Panc1 (cell line): ENCODE results near the gene FBXO15. TPM values are rescaled to one million over a fixed set of nuclear protein-coding genes. Genes with fewer than 3 reads are reported as not detected.

ENCODE experiments used
- ATAC-seq: fragments of 200-7000 bp; cut with Tn5 transposase; 2 replicates; pipeline ENCODE4 v1.9.1; 2020; ENCODE audit warnings: mild to moderate bottlenecking, moderate library complexity
- BruUV-seq: library from RNA; stranded (reverse); fragments of 400-500 nt; replicated peaks from 2 replicates; lab custom pipeline; 2021; lab: Mats Ljungman, UMichigan
- CTCF ChIA-PET: fragments of 300-600 bp; sonication (Branson Sonifier 250); formaldehyde crosslinking; loops from one replicate; lab custom pipeline; 2022; ENCODE audit warnings: antibody characterized with exemption; lab: Charles Lee
- POLR2A ChIA-PET: fragments of 300-600 bp; sonication (Branson Sonifier 250); formaldehyde crosslinking; loops from one replicate; lab custom pipeline; 2022; ENCODE audit warnings: antibody characterized with exemption; lab: Charles Lee
- DNase-seq: peaks from one replicate; pipeline ENCODE4 v3.0.0-alpha.2; 2010; ENCODE audit warnings: low read depth, low spot score
- H3K27ac ChIP-seq: 2 replicates; pipeline ENCODE4 v1.5.1; 2011; ENCODE audit warnings: mild to moderate bottlenecking, low read length, inconsistent platforms
- H3K27me3 ChIP-seq: fragments of 200-500 bp; sonication (Bioruptor generic); 2 replicates; pipeline ENCODE4 v1.6.0; 2014; ENCODE audit warnings: low read length, inconsistent platforms; ENCODE audit not compliant: control insufficient read depth, insufficient read depth
- H3K36me3 ChIP-seq: fragments of 200-500 bp; sonication (Bioruptor generic); 2 replicates; pipeline ENCODE4 v1.5.1; 2014; ENCODE audit warnings: inconsistent platforms, mild to moderate bottlenecking, low read length, moderate library complexity; ENCODE audit not compliant: control insufficient read depth, insufficient read depth
- H3K4me1 ChIP-seq: 2 replicates; pipeline ENCODE4 v1.5.1; 2011; ENCODE audit warnings: inconsistent platforms, mild to moderate bottlenecking, low read length, moderate library complexity; ENCODE audit not compliant: control insufficient read depth, insufficient read depth
- H3K4me3 ChIP-seq, 2 experiments: 2 replicates each; pipeline ENCODE4 v1.5.1; 2011 to 2012; ENCODE audit warnings: low read depth in 2 of 2, low read length in 2 of 2, mild to moderate bottlenecking in 2 of 2, inconsistent platforms in 1 of 2, moderate library complexity in 1 of 2
- H3K9me3 ChIP-seq: fragments of 200-500 bp; sonication (Bioruptor generic); 2 replicates; pipeline ENCODE4 v1.5.1; 2014; ENCODE audit warnings: low read depth, mild to moderate bottlenecking, inconsistent platforms, low read length, moderate library complexity; ENCODE audit not compliant: control insufficient read depth, insufficient read depth
- POLR2AphosphoS5 ChIP-seq: IDR thresholded peaks from 2 replicates; pipeline ENCODE4 v1.6.1; 2012; ENCODE audit warnings: mild to moderate bottlenecking, low read depth, low read length, moderate library complexity
- REST ChIP-seq, 2 experiments: IDR thresholded peaks; 2 replicates each; pipeline ENCODE4 v1.6.1; 2011 to 2012; ENCODE audit warnings: low read depth in 2 of 2, control low read depth in 1 of 2, low read length in 1 of 2, mild to moderate bottlenecking in 1 of 2, moderate library complexity in 1 of 2; ENCODE audit not compliant: insufficient read depth in 1 of 2
- SIN3A ChIP-seq: IDR thresholded peaks from 2 replicates; pipeline ENCODE4 v1.6.1; 2012; ENCODE audit warnings: low read depth, mild to moderate bottlenecking, low read length, moderate library complexity, borderline replicate concordance; ENCODE audit not compliant: insufficient read depth
- TCF7L2 ChIP-seq: IDR thresholded peaks from 2 replicates; pipeline ENCODE4 v1.6.1; 2011; ENCODE audit warnings: mild to moderate bottlenecking, low read depth, low read length, inconsistent platforms
- in situ Hi-C: cut with HindIII; loops from 2 replicates; pipeline ENCODE4 v1.10.0; 2016; ENCODE audit warnings: low sequenced_read_pairs, low pct_unique_long_range_greater_than_20kb
- intact Hi-C: fragments of 100-400 bp; cut with micrococcal nuclease; formaldehyde crosslinking; loops from one replicate; pipeline ENCODE4 v1.10.0; 2022; ENCODE audit not compliant: unreplicated experiment
- total RNA-seq: library from RNA; stranded (reverse); gene quantifications from one replicate; pipeline ENCODE4 v1.2.1, GENCODE V29; 2021; ENCODE audit not compliant: unreplicated experiment
- TF ChIP-seq, protein P1 (sequence below): fragments of 450-650 bp; IDR thresholded peaks from 2 replicates; pipeline ENCODE4 v1.5.1; 2017; ENCODE audit warnings: mild to moderate bottlenecking

FBXO15 gene
- total RNA-seq, 1 experiment from 2014 or later = 1.9 TPM

DNA sequence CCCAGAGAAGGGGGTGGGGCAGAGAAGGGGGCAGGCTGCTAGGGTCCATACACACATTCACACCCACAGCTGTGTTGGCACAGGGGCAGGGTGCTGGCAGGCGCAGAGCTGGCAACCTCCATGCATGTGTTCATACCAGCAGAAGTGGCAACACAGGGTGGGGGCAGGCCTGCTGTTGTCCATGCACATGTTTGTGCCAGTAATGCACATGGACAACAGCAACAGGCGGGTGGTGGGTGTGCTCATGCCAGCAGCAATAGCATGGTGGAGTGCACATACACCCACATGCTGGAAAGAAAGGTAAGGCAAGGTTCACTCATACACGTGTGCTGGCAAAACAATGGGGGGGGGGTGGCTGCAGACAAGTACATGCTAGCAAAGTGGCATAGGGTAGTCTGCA lies 54.7 kb downstream of the FBXO15 start:
- Histone ChIP-seq H3K27me3 (no peaks in the 10 kb centered on the region), H3K4me1 (no peaks in the 10 kb centered on the region), H3K9me3 (no peaks in the 10 kb centered on the region), H3K4me3 (no peak overlapping the region), H3K36me3 (no peaks in the 10 kb centered on the region), H3K27ac (no peak overlapping the region)
- TF ChIP-seq TCF7L2 (no peak), POLR2AphosphoS5 (no peak), SIN3A (no peak), REST (IDR thresholded peaks at IDR 0.05; ENCODE audit: insufficient read depth in 1 of 2, low read depth in 2 of 2, low read length in 1 of 2) (no peak)
- TF ChIP-seq, protein P1, sequence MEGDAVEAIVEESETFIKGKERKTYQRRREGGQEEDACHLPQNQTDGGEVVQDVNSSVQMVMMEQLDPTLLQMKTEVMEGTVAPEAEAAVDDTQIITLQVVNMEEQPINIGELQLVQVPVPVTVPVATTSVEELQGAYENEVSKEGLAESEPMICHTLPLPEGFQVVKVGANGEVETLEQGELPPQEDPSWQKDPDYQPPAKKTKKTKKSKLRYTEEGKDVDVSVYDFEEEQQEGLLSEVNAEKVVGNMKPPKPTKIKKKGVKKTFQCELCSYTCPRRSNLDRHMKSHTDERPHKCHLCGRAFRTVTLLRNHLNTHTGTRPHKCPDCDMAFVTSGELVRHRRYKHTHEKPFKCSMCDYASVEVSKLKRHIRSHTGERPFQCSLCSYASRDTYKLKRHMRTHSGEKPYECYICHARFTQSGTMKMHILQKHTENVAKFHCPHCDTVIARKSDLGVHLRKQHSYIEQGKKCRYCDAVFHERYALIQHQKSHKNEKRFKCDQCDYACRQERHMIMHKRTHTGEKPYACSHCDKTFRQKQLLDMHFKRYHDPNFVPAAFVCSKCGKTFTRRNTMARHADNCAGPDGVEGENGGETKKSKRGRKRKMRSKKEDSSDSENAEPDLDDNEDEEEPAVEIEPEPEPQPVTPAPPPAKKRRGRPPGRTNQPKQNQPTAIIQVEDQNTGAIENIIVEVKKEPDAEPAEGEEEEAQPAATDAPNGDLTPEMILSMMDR = no peak
- no TSS peak for BruUV-seq
- intact Hi-C loops (no loop called here), in situ Hi-C loops (no loop called here)
- DNase-seq (no peak), ATAC-seq (no peak)
- CTCF ChIA-PET = no interaction called here
- POLR2A ChIA-PET = no interaction called here

- intact Hi-C loops (loop anchor here (5.0 kb wide), 1 partner anchor 258 kb away; no protein-coding TSS in a partner anchor), in situ Hi-C loops (no loop called here)
- DNase-seq (no peak), ATAC-seq (no peak)
- H3K4me1 ChIP-seq = 0 out of 2 replicates have a peak, but pooled peaks cover 3% of the 10 kb centered on the region
- H3K9me3 ChIP-seq = no peaks in the 10 kb centered on the region
- BruUV-seq = no TSS peak
- no peaks in the 10 kb centered on the region for H3K36me3 ChIP-seq
- ChIA-PET CTCF (no interaction called here), POLR2A (no interaction called here)
- no peak for TF ChIP-seq POLR2AphosphoS5
- TF ChIP-seq REST (IDR thresholded peaks at IDR 0.05; ENCODE audit: insufficient read depth in 1 of 2, low read depth in 2 of 2, low read length in 1 of 2) = no peak
- TF ChIP-seq, protein P1 = no peak
- TF ChIP-seq TCF7L2 = no peak
- no peak for TF ChIP-seq SIN3A
- no peak overlapping the region for H3K4me3 ChIP-seq
- no peak overlapping the region for H3K27ac ChIP-seq
- peaks cover 14% of the 10 kb centered on the region for H3K27me3 ChIP-seq
These were observed 63.3 kb downstream of the FBXO15 start for GRCh38 chr18:74084184-74084855.
